ENCODE results near the gene TSPEAR.

TSPEAR gene

DNA sequence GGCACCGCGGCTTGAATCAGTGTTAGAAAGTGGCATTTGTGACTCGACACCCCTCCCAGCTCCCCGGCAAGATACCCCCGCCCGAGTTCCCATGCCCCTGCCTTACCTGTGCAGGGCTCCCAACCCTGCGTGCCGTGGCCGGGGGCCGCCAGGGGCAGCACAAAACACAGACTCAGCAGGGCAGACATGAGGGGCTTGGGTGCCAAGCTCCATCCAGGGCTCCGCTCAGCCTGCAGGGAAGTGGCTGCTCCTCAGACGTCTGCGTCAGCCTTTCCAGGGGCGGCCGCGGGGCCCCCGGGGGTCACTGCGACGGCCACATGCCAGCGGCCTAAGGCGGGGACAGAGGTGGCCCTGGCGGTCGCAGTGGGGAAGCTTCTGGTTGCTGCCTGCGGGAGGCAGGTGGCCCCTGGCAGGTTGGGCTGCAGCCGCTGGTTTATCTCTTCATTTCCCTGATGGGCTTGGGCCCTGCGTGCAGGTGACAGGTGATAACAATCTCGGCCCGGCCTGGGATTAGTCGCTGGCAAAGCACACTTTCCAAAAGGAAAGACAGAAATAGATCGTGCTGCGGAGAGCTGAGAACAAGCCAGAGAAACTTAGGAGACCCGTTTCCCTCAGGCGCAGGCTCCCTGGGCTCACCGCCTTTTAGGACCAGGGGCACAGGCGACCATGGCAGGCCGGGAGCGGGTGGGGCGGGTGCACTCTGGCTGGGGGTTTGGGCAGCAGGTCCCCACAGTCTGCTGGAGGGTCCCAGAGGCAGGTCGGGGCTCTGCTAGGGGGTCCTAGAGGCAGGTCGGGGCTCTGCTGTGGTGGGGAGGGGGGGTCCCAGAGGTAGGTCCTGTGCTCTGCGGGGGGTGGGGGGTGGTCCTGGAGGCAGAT, at the start of gene TSPEAR:
Gene TSPEAR, minus strand, starts transcription at position 246 of the 876 bp plus-strand sequence. Its CDS starts 58 bp downstream, at position 188.
- Histone ChIP-seq H3K9me3 (ENCODE audit: low read length) (no peaks in the 10 kb centered on the region), H3K27me3 (ENCODE audit: control insufficient read depth in 1 of 2, insufficient read depth in 2 of 2, low read length in 2 of 2) (peaks cover 24 to 78% of the 10 kb centered on the region in 2 donors), H3K27ac (ENCODE audit: low read depth, low read length) (no peak within 1 kb of the TSS), H3K9ac (ENCODE audit: low read length) (no peak within 1 kb of the TSS), H3K4me3 (ENCODE audit: low read depth in 1 of 2, low read length in 2 of 2) (no peak within 1 kb of the TSS), H3K4me1 (ENCODE audit: insufficient read depth, low read length) (no peaks in the 10 kb centered on the region), H3K36me3 (ENCODE audit: insufficient read depth, low read length) (no peaks in the 10 kb centered on the region)

DNA sequence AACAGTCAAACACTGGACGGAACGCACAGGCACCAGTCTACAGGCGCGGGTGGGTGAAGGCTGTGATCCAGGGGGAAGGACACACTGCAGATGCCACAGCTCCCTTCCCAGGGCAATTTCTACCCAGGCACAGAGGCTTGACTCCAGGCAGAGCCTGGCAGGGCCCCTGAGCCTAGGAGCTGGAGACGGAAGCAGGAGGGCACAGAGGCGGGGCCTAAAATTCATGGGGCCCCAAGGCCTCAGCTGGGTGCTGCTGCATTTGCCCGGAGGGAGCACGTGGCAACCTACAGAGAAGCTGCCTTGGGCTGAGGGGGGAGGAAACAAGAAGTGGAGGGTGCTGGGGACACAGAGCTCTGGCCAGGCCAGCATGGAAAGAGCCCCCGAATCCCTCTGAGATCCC, 49.0 kb upstream of the TSPEAR start:
- Histone ChIP-seq H3K9ac (ENCODE audit: low read length) (no peak overlapping the region), H3K4me3 (ENCODE audit: low read depth in 1 of 2, low read length in 2 of 2) (no peak overlapping the region), H3K9me3 (ENCODE audit: low read length) (no peaks in the 10 kb centered on the region), H3K36me3 (ENCODE audit: insufficient read depth, low read length) (no peaks in the 10 kb centered on the region), H3K27me3 (ENCODE audit: control insufficient read depth in 1 of 2, insufficient read depth in 2 of 2, low read length in 2 of 2) (no peaks in the 10 kb centered on the region), H3K4me1 (ENCODE audit: insufficient read depth, low read length) (no peaks in the 10 kb centered on the region), H3K27ac (ENCODE audit: low read depth, low read length) (no peak overlapping the region)

DNA sequence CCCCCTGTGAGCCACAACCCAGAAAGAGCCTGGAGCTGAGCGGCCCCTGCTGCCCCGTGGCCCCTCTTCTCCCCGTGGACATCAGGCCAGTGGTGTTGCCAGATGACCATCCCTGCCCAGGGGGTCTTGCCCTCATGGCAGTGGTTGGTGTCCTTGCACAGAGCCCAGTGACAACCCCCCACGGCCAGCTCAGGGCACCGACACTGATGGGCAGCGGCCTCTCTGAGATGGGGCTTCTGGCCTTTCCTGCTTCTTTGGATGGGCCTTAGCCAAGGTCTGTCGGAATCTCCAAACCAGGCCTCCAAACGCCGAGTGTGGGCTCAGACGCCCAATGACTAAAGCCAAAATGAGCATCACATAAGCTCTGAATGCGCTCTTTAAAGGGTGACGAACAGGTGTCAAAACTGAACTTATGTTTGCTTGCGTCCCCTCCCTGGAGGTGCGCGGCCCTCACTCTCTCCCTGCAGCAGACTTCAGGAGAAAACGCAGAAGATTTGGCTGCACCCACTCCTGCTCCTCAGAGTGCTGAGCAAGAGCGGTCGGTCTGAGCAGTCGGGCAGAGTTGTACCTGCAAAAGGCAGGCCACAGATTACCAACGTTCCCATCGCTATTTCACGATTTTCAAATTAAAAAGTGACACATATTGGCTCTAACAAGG, 48.4 kb upstream of the TSPEAR start:
- no peaks in the 10 kb centered on the region for H3K36me3 ChIP-seq (ENCODE audit: insufficient read depth, low read length)
- H3K27me3 ChIP-seq (ENCODE audit: control insufficient read depth in 1 of 2, insufficient read depth in 2 of 2, low read length in 2 of 2) = no peaks in the 10 kb centered on the region

DNA sequence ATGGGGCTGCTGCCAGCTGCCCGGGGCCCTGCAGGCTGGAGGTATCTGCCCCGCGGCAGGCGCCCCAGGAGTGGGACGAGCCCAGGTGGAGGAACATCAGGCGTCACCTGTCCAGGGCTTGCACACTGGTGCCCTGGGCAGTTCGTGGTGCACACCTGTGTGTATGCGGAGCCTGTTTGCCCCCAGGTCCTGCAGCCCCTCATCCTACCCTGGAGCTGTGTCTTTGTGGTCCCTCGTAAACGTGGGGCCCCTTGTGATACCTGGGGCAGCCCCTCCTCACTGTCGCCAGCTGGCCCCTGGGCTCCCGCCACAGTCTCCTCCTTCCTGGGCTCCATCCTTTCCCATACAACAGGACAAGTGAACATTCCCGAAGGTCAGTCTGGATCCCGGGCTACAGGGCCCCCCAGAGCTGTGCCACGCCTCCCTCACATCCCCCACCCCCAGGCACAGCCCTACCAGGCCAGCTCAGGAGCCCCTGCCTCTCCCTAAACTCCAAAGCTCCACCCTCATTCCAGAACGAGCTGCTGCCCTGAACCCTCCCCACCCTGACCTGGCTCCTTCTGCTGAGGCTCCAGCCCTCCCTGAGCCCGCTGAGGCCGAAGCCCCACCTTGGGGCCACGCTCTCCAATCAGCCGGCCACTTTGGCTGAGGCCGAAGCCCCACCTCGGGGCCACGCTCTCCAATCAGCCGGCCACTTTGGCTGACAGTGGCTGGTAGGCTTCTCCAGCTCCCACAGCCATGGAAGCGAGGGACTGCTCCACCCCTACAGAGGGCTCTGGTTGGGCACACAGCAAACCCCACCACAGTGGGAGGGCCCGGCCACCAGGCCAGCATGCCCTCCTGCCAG, 47.6 kb upstream of the TSPEAR start:
- Histone ChIP-seq H3K4me1 (ENCODE audit: insufficient read depth, low read length) (no peaks in the 10 kb centered on the region), H3K36me3 (ENCODE audit: insufficient read depth, low read length) (no peaks in the 10 kb centered on the region), H3K27ac (ENCODE audit: low read depth, low read length) (no peak overlapping the region), H3K9me3 (ENCODE audit: low read length) (no peaks in the 10 kb centered on the region), H3K27me3 (ENCODE audit: control insufficient read depth in 1 of 2, insufficient read depth in 2 of 2, low read length in 2 of 2) (no peaks in the 10 kb centered on the region), H3K9ac (ENCODE audit: low read length) (no peak overlapping the region), H3K4me3 (ENCODE audit: low read depth in 1 of 2, low read length in 2 of 2) (no peak overlapping the region)

More for the DNA sequence above, 48.4 kb upstream of the TSPEAR start:
- Histone ChIP-seq H3K4me1 (ENCODE audit: insufficient read depth, low read length) (no peaks in the 10 kb centered on the region), H3K9ac (ENCODE audit: low read length) (no peak overlapping the region), H3K4me3 (ENCODE audit: low read depth in 1 of 2, low read length in 2 of 2) (no peak overlapping the region), H3K9me3 (ENCODE audit: low read length) (no peaks in the 10 kb centered on the region), H3K27ac (ENCODE audit: low read depth, low read length) (no peak overlapping the region)

DNA sequence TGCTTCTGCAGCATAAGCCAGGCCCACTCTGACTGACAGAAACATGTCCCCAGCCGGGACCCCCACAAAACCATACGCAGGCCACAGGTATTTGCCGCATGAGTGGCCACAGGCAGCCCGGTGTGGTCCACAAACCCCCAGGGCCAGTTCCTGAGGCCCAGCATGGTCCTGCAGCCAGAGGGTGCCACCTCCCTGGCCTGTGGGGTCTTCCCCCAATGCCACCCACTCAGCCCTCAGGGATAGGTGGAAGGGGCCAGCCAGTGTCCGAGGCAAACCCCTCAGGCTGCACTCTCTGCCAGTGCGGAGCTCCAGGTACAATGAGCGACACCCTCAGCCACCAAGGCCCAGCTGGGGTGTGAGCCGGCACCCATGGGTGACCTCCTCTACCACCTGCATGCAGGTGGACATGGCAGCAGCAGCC, 46.8 kb upstream of the TSPEAR start:
- no peaks in the 10 kb centered on the region for H3K27me3 ChIP-seq (ENCODE audit: control insufficient read depth in 1 of 2, insufficient read depth in 2 of 2, low read length in 2 of 2)

DNA sequence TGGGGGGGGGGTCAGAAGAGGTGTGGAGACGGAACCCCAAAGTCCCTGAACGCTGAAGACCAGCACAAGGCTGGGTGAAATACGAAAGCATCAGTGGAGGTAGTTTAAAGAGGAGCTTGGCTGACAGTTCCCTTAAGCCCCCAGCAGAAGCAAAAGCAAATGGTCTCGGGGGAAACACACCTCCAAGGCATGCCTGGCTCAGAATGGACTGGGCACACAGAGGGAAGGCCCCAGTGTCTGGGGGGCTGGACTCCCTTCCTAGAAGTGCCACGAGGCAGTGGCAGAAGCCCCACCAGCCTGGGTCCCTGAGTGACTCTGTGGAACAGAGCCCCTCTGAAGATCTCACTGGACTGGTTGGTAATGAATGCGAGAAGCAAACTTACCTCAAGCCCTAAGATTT, 46.4 kb upstream of the TSPEAR start:
- Histone ChIP-seq H3K27me3 (ENCODE audit: control insufficient read depth in 1 of 2, insufficient read depth in 2 of 2, low read length in 2 of 2) (no peaks in the 10 kb centered on the region), H3K27ac (ENCODE audit: low read depth, low read length) (no peak overlapping the region), H3K36me3 (ENCODE audit: insufficient read depth, low read length) (no peaks in the 10 kb centered on the region), H3K9ac (ENCODE audit: low read length) (no peak overlapping the region), H3K4me3 (ENCODE audit: low read depth in 1 of 2, low read length in 2 of 2) (no peak overlapping the region), H3K4me1 (ENCODE audit: insufficient read depth, low read length) (no peaks in the 10 kb centered on the region), H3K9me3 (ENCODE audit: low read length) (no peaks in the 10 kb centered on the region)

More for the DNA sequence above, 46.8 kb upstream of the TSPEAR start:
- H3K4me1 ChIP-seq (ENCODE audit: insufficient read depth, low read length) = no peaks in the 10 kb centered on the region
- H3K9me3 ChIP-seq (ENCODE audit: low read length) = no peaks in the 10 kb centered on the region
- no peak overlapping the region for H3K9ac ChIP-seq (ENCODE audit: low read length)
- H3K27ac ChIP-seq (ENCODE audit: low read depth, low read length) = no peak overlapping the region
- H3K36me3 ChIP-seq (ENCODE audit: insufficient read depth, low read length) = no peaks in the 10 kb centered on the region
- no peak overlapping the region for H3K4me3 ChIP-seq (ENCODE audit: low read depth in 1 of 2, low read length in 2 of 2)

DNA sequence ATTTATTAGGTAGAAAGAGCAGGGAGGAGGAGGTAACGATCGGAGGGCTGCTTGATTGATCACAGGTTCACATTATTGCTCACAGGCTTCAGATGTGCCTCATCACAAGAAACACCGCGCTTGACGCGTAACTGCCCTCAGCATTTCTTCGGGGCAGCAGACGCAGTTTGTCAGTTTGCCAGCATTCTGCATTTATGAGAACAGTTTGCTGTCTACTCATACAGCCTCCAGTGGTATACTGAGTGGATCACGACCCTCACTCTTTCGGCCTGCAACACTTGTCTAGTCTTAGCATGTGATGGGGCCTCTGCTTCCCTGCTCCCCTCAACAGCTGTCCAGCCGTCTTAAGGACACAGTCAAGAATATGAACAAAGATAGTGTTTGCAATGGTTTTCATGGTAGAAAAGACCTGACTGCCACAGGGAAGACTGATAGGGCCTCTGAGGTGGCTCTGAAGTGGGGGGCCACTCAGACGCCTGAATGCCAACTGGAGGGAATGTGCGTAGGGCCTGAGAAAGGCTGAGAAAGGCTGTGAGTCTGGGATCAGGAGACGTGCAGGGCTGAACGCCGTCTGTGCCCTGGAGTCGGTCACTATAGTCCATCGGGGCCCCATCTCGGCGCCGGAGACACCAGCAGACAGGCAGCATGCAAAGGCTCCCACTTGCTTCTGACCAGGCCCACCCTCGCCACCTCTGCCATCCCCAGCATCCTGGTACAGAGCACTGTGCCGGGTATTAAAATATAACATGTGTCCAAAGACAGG, 45.2 kb upstream of the TSPEAR start:
- no peaks in the 10 kb centered on the region for H3K36me3 ChIP-seq (ENCODE audit: insufficient read depth, low read length)
- no peak overlapping the region for H3K9ac ChIP-seq (ENCODE audit: low read length)
- peaks cover 0 to under 1% of the 10 kb centered on the region in 2 donors for H3K27me3 ChIP-seq (ENCODE audit: control insufficient read depth in 1 of 2, insufficient read depth in 2 of 2, low read length in 2 of 2)
- no peak overlapping the region for H3K27ac ChIP-seq (ENCODE audit: low read depth, low read length)
- no peaks in the 10 kb centered on the region for H3K9me3 ChIP-seq (ENCODE audit: low read length)
- no peaks in the 10 kb centered on the region for H3K4me1 ChIP-seq (ENCODE audit: insufficient read depth, low read length)
- H3K4me3 ChIP-seq (ENCODE audit: low read depth in 1 of 2, low read length in 2 of 2) = no peak overlapping the region

DNA sequence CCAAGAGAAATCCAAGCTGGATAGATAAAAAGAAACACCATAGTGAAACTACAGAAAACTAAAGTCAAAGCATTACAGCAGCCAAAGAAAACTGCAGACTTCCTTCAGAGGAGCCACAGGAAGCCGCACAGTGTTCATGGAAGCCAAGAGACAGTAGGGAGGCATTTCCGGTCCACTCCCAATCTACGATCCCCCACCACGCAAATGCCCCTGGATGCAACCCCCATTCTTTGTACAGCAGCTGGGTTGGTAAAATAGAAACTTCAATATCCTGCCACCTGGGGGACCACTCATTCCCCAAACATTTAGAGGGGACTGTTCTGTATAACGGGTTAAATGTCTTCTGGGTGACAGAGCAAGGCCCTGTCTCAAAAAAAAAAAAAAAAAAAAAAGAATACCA, 43.9 kb upstream of the TSPEAR start:
- Histone ChIP-seq H3K36me3 (ENCODE audit: insufficient read depth, low read length) (no peaks in the 10 kb centered on the region), H3K4me1 (ENCODE audit: insufficient read depth, low read length) (no peaks in the 10 kb centered on the region), H3K9ac (ENCODE audit: low read length) (no peak overlapping the region), H3K27me3 (ENCODE audit: control insufficient read depth in 1 of 2, insufficient read depth in 2 of 2, low read length in 2 of 2) (peaks cover 0 to 9% of the 10 kb centered on the region in 2 donors), H3K9me3 (ENCODE audit: low read length) (no peaks in the 10 kb centered on the region), H3K27ac (ENCODE audit: low read depth, low read length) (no peak overlapping the region), H3K4me3 (ENCODE audit: low read depth in 1 of 2, low read length in 2 of 2) (no peak overlapping the region)

DNA sequence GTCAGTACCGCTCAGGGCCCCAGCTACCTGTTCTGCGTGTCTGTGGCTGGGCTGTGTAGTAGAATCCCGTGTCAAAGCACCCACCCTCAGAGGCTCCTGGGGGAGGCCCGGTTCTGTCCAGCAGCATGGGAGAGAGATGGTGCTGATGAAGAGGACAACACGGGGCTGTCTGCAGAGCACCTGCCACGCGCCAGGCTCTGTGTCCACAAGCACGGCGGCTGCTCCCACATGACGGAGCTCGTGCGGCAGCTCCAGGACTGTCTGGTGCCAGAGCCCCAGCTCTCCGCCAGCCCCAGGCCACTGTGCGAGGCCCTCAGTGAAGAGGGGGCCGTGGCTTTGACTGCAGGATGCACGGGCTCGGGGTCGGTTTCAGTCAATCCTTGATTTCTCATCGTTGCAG, 42.0 kb upstream of the TSPEAR start:
- Histone ChIP-seq H3K9ac (ENCODE audit: low read length) (no peak overlapping the region), H3K27me3 (ENCODE audit: control insufficient read depth in 1 of 2, insufficient read depth in 2 of 2, low read length in 2 of 2) (peaks cover 0 to 22% of the 10 kb centered on the region in 2 donors), H3K27ac (ENCODE audit: low read depth, low read length) (no peak overlapping the region), H3K9me3 (ENCODE audit: low read length) (no peaks in the 10 kb centered on the region), H3K4me3 (ENCODE audit: low read depth in 1 of 2, low read length in 2 of 2) (no peak overlapping the region), H3K36me3 (ENCODE audit: insufficient read depth, low read length) (no peaks in the 10 kb centered on the region), H3K4me1 (ENCODE audit: insufficient read depth, low read length) (no peaks in the 10 kb centered on the region)

DNA sequence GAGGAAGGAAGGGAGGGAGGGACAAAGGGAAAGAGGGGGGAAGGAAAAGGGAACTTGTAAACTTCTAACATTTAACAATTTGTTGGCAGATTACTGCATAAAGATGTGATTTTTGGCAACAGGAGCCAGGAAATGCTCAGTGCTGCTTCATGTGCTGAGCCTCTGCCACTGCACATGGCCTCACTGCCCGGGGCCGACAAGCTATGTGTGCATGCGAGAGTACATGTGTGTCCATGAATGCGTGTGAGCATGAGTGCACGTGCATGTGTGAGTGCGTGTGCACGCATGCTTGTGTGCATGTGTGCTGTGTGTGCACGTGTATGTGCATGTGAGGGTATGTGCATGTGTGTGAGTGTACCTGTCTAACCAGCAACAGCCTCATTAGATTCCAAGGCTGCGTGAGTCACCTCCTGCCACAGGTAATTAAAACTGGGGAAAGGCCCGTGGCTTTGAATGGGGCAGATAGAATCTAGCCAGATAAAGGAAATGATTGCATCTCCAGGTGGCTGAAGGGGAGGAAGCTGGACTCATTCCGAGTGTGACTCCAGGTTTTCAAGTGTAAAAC, 41.4 kb upstream of the TSPEAR start:
- H3K36me3 ChIP-seq (ENCODE audit: insufficient read depth, low read length) = no peaks in the 10 kb centered on the region
- no peaks in the 10 kb centered on the region for H3K9me3 ChIP-seq (ENCODE audit: low read length)
- no peak overlapping the region for H3K27ac ChIP-seq (ENCODE audit: low read depth, low read length)
- peaks cover 0 to 23% of the 10 kb centered on the region in 2 donors for H3K27me3 ChIP-seq (ENCODE audit: control insufficient read depth in 1 of 2, insufficient read depth in 2 of 2, low read length in 2 of 2)
- no peak overlapping the region for H3K4me3 ChIP-seq (ENCODE audit: low read depth in 1 of 2, low read length in 2 of 2)
- no peak overlapping the region for H3K9ac ChIP-seq (ENCODE audit: low read length)
- no peaks in the 10 kb centered on the region for H3K4me1 ChIP-seq (ENCODE audit: insufficient read depth, low read length)

Measured in muscle layer of colon (tissue), 2 donors.